MCF 10A (cell line): ENCODE results near the gene UCN2. TPM values are rescaled to one million over a fixed set of nuclear protein-coding genes. Genes with fewer than 3 reads are reported as not detected.

ENCODE experiments used
- BruUV-seq: library from RNA; stranded (reverse); fragments of 400-500 nt; replicated peaks from 2 replicates; lab custom pipeline; 2021; lab: Mats Ljungman, UMichigan
- CTCF ChIA-PET: fragments of 300-600 bp; sonication (Branson Sonifier 250); formaldehyde crosslinking; extraction: SDS; loops from one replicate; lab custom pipeline; 2021; ENCODE audit warnings: antibody characterized with exemption, inconsistent platforms; lab: Yijun Ruan, JAX
- POLR2A ChIA-PET: fragments of 300-600, 350-650 bp; sonication (Branson Sonifier 250); formaldehyde crosslinking; extraction: SDS; loops from one replicate; lab custom pipeline; 2020; ENCODE audit warnings: antibody characterized with exemption, inconsistent platforms; lab: Yijun Ruan, JAX
- DNase-seq: peaks from one replicate; pipeline ENCODE4 v3.0.0-alpha.2; 2018; ENCODE audit not compliant: unreplicated experiment
- H3K27ac Mint-ChIP-seq: one replicate; pipeline ENCODE4 v1.8.0; 2022; ENCODE audit warnings: mild to moderate bottlenecking, low read depth, mixed read lengths; ENCODE audit not compliant: unreplicated experiment
- H3K27me3 Mint-ChIP-seq: one replicate; pipeline ENCODE4 v1.8.0; 2022; ENCODE audit warnings: mixed read lengths; ENCODE audit not compliant: insufficient read depth, unreplicated experiment
- H3K36me3 Mint-ChIP-seq: one replicate; pipeline ENCODE4 v1.8.0; 2022; ENCODE audit warnings: mild to moderate bottlenecking, moderate library complexity, mixed read lengths; ENCODE audit not compliant: insufficient read depth, unreplicated experiment
- H3K4me1 Mint-ChIP-seq: one replicate; pipeline ENCODE4 v1.8.0; 2022; ENCODE audit warnings: mixed read lengths; ENCODE audit not compliant: insufficient read depth, unreplicated experiment
- H3K4me3 Mint-ChIP-seq: one replicate; pipeline ENCODE4 v1.8.0; 2022; ENCODE audit warnings: mild to moderate bottlenecking, moderate library complexity, mixed read lengths; ENCODE audit not compliant: unreplicated experiment
- H3K9me3 Mint-ChIP-seq: one replicate; pipeline ENCODE4 v1.8.0; 2022; ENCODE audit warnings: mixed read lengths; ENCODE audit not compliant: unreplicated experiment
- intact Hi-C: fragments of 100-400 bp; cut with micrococcal nuclease; formaldehyde crosslinking; loops from 2 replicates; pipeline ENCODE4 v1.14.1; 2022
- total RNA-seq: library from RNA; stranded (reverse); gene quantifications from 2 replicates; pipeline ENCODE4 v1.2.3, GENCODE V29; 2022
- TF ChIP-seq, protein P1 (sequence below): fragments of 200-600 bp; IDR thresholded peaks from one replicate; pipeline ENCODE4 v1.8.0; 2022; ENCODE audit warnings: antibody characterized with exemption, mild to moderate bottlenecking; ENCODE audit not compliant: unreplicated experiment

The UCN2 gene
- total RNA-seq, 1 experiment from 2014 or later = 3.8 TPM

DNA sequence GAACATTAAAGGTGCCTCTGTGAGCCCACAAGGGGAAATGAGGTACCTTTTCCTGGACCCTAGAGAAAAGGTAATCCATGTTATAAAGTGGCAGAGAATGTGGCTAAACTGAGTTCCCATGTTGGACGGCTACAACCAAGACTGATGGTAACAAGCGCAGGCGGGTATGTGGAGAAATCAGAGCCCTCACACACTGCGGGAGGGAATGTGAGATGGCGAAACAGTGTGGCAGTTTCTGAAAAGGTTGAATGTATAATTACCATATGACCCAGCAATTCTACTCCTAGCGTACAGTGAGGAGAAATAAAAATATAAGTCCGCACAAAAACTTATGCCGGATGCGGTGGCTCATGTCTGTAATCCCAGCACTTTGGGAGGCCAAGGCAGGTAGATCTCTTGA, 35.5 kb downstream of the UCN2 start:
- TF ChIP-seq, protein P1, sequence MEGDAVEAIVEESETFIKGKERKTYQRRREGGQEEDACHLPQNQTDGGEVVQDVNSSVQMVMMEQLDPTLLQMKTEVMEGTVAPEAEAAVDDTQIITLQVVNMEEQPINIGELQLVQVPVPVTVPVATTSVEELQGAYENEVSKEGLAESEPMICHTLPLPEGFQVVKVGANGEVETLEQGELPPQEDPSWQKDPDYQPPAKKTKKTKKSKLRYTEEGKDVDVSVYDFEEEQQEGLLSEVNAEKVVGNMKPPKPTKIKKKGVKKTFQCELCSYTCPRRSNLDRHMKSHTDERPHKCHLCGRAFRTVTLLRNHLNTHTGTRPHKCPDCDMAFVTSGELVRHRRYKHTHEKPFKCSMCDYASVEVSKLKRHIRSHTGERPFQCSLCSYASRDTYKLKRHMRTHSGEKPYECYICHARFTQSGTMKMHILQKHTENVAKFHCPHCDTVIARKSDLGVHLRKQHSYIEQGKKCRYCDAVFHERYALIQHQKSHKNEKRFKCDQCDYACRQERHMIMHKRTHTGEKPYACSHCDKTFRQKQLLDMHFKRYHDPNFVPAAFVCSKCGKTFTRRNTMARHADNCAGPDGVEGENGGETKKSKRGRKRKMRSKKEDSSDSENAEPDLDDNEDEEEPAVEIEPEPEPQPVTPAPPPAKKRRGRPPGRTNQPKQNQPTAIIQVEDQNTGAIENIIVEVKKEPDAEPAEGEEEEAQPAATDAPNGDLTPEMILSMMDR = no peak
- no peak overlapping the region for H3K27ac Mint-ChIP-seq
- H3K4me3 Mint-ChIP-seq = no peak overlapping the region
- POLR2A ChIA-PET = interaction anchor here (0.6 kb wide), 1 partner anchor 87 kb away, joined by 3 read pairs; no protein-coding TSS in a partner anchor
- intact Hi-C loops = no loop called here
- H3K9me3 Mint-ChIP-seq = no peaks in the 10 kb centered on the region
- H3K27me3 Mint-ChIP-seq = no peaks in the 10 kb centered on the region
- peaks cover 23% of the 10 kb centered on the region for H3K36me3 Mint-ChIP-seq
- H3K4me1 Mint-ChIP-seq = peaks cover 5% of the 10 kb centered on the region
- CTCF ChIA-PET = interaction anchor here (0.6 kb wide), 1 partner anchor 262 kb away, joined by 3 read pairs; no protein-coding TSS in a partner anchor
- no peak for DNase-seq
- no TSS peak for BruUV-seq

DNA sequence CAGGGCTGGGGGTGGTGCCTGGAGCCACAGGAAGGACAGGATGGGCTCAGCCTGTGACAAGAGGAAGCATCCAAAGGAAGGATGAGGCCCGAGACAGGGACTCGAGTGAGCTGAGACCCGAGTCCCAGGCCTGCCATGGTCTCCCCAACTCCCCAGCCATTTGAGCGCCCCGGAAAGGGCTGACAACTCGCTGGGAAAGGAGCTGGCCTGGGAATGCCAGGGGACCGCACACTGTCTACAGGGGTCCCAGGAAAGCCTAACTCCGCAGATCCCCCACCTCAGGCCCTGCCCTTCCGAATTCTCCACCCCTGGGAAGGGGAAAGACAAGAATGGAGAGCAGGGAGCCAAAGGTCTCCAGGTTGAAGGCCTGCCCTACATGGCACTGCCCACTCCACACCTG, 38.6 kb downstream of the UCN2 start:
- Mint-ChIP-seq H3K4me1 (peaks cover 5% of the 10 kb centered on the region), H3K27me3 (no peaks in the 10 kb centered on the region), H3K27ac (no peak overlapping the region), H3K9me3 (no peaks in the 10 kb centered on the region), H3K4me3 (no peak overlapping the region), H3K36me3 (peaks cover 29% of the 10 kb centered on the region)
- no peak for DNase-seq
- TF ChIP-seq, protein P1 = no peak
- intact Hi-C loops = no loop called here
- no TSS peak for BruUV-seq
- CTCF ChIA-PET = no interaction called here
- POLR2A ChIA-PET = no interaction called here

DNA sequence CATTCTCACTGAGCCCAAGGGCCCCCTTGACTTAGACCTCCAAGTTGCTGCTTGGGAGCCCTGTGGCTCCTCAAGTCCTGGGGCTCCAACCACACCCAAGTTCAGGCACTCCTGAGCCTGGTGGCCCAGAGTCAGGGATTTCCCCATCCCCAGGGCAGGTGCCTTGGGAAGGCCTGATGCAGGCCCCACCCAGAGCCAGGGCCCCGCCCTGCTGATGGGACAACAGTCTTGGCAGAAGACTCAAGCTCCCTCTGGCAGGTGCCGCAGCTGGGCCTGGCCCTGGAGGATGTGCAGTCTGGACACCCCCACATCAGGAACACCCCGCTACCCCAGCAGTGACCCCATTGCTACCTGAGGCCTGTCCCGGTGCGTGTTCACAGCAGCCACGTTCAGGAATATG, 41.9 kb downstream of the UCN2 start:
- TF ChIP-seq, protein P1 = no peak
- ChIA-PET POLR2A (no interaction called here), CTCF (no interaction called here)
- Mint-ChIP-seq H3K36me3 (peaks cover 18% of the 10 kb centered on the region), H3K27me3 (no peaks in the 10 kb centered on the region), H3K4me3 (no peak overlapping the region), H3K4me1 (no peaks in the 10 kb centered on the region), H3K9me3 (no peaks in the 10 kb centered on the region), H3K27ac (no peak overlapping the region)
- no peak for DNase-seq
- BruUV-seq = no TSS peak
- intact Hi-C loops = no loop called here

DNA sequence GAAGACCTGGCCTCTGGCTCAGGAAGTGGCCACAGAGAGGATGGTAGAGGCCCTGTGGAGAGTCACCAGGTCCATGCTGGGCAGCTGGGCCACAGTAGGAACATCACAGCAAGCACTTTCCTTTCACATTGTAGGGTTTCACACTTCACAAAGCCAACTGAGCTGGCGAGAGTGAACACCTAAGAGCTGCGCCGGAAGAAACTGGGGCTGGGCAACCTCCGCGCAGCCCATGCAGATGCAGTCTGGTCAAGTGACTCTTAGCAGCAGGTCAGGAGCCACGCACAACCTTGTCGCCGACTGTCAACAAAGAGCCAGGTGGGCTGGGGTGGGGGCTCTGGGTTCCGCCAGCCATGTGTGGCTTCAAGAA, 44.3 kb downstream of the UCN2 start:
- no peaks in the 10 kb centered on the region for H3K27me3 Mint-ChIP-seq
- no peak for DNase-seq
- no peaks in the 10 kb centered on the region for H3K9me3 Mint-ChIP-seq
- no TSS peak for BruUV-seq
- ChIA-PET CTCF (no interaction called here), POLR2A (interaction anchor here (1.1 kb wide), 1 partner anchor 16 kb away, joined by 4 read pairs; no protein-coding TSS in a partner anchor)
- H3K27ac Mint-ChIP-seq = no peak overlapping the region
- H3K36me3 Mint-ChIP-seq = peaks cover 6% of the 10 kb centered on the region
- H3K4me3 Mint-ChIP-seq = no peak overlapping the region
- H3K4me1 Mint-ChIP-seq = no peaks in the 10 kb centered on the region
- intact Hi-C loops = no loop called here
- TF ChIP-seq, protein P1 = no peak
